SK-N-SH treated with all-trans-retinoic acid at 6 μM for 48 hours (cell line): ENCODE results near the gene OR6C2.
"Not testable (repeated sequence)": the region's sequence is repeated elsewhere in the genome, so short reads cannot be mapped to it uniquely, and the experiment has no call there.

ENCODE experiments used
- ATAC-seq: fragments of 200-7000 bp; cut with Tn5 transposase; 3 replicates; pipeline ENCODE4 v1.9.1; 2020; ENCODE audit warnings: mild to moderate bottlenecking, moderate library complexity
- ARNTL ChIP-seq: fragments of 450-650 bp; formaldehyde crosslinking; IDR thresholded peaks from 2 replicates; pipeline ENCODE4 v1.5.0; 2020; ENCODE audit warnings: low read depth, mild to moderate bottlenecking, moderate library complexity, borderline replicate concordance
- BACH2 ChIP-seq: fragments of 250-450 bp; sonication (Bioruptor Pico); IDR thresholded peaks from 2 replicates; pipeline ENCODE4 v1.9.0; 2021; ENCODE audit warnings: mild to moderate bottlenecking, borderline replicate concordance
- CSDC2 ChIP-seq: fragments of 250-450 bp; sonication (Bioruptor Pico); IDR thresholded peaks from 2 replicates; pipeline ENCODE4 v1.5.0; 2020; ENCODE audit warnings: mild to moderate bottlenecking, moderate library complexity
- ESRRG ChIP-seq: fragments of 250-450 bp; sonication (Bioruptor Pico); IDR thresholded peaks from 2 replicates; pipeline ENCODE4 v1.6.1; 2021; ENCODE audit warnings: mild to moderate bottlenecking
- GLIS3 ChIP-seq: fragments of 250-450 bp; sonication (Bioruptor Pico); IDR thresholded peaks from 2 replicates; pipeline ENCODE4 v1.5.0; 2020; ENCODE audit warnings: mild to moderate bottlenecking, moderate library complexity
- ISL1 ChIP-seq: fragments of 250-450 bp; sonication (Bioruptor Pico); IDR thresholded peaks from 2 replicates; pipeline ENCODE4 v2.1.2; 2022; ENCODE audit warnings: mild to moderate bottlenecking, moderate library complexity
- PATZ1 ChIP-seq: fragments of 250-450 bp; sonication (Bioruptor Pico); IDR thresholded peaks from 2 replicates; pipeline ENCODE4 v1.8.0; 2020; ENCODE audit warnings: mild to moderate bottlenecking, moderate library complexity, borderline replicate concordance
- PPARA ChIP-seq: fragments of 250-450 bp; sonication (Bioruptor Pico); IDR thresholded peaks from 2 replicates; pipeline ENCODE4 v1.5.0; 2020; ENCODE audit warnings: mild to moderate bottlenecking, borderline replicate concordance
- RARB ChIP-seq: fragments of 250-450 bp; sonication (Bioruptor Pico); IDR thresholded peaks from 2 replicates; pipeline ENCODE4 v1.8.0; 2021; ENCODE audit warnings: mild to moderate bottlenecking, moderate library complexity
- SNAI2 ChIP-seq: fragments of 250-450 bp; sonication (Bioruptor Pico); IDR thresholded peaks from 2 replicates; pipeline ENCODE4 v1.5.0; 2020; ENCODE audit warnings: mild to moderate bottlenecking, moderate library complexity
- TCF4 ChIP-seq: fragments of 250-450 bp; sonication (Bioruptor Pico); IDR thresholded peaks from 2 replicates; pipeline ENCODE4 v1.8.0; 2021; ENCODE audit warnings: mild to moderate bottlenecking, moderate library complexity, borderline replicate concordance
- TOX ChIP-seq: fragments of 250-450 bp; sonication (Bioruptor Pico); IDR thresholded peaks from 2 replicates; pipeline ENCODE4 v1.8.0; 2021; ENCODE audit warnings: mild to moderate bottlenecking, moderate library complexity, borderline replicate concordance
- ZC3H10 ChIP-seq: fragments of 250-450 bp; sonication (Bioruptor Pico); IDR thresholded peaks from 2 replicates; pipeline ENCODE4 v1.5.1; 2021; ENCODE audit warnings: mild to moderate bottlenecking, moderate library complexity
- ZFP30 ChIP-seq: fragments of 450-650 bp; formaldehyde crosslinking; IDR thresholded peaks from 2 replicates; pipeline ENCODE4 v1.5.0; 2022; ENCODE audit warnings: mild to moderate bottlenecking, moderate library complexity
- ZNF565 ChIP-seq: fragments of 450-650 bp; formaldehyde crosslinking; conservative IDR thresholded peaks from 2 replicates; pipeline ENCODE4 v1.5.0; 2020; ENCODE audit warnings: low read depth, mild to moderate bottlenecking, moderate library complexity
- ZNF70 ChIP-seq: fragments of 450-650 bp; formaldehyde crosslinking; IDR thresholded peaks from 2 replicates; pipeline ENCODE4 v1.5.0; 2020; ENCODE audit warnings: mild to moderate bottlenecking, moderate library complexity
- ZNF8 ChIP-seq: fragments of 450-650 bp; formaldehyde crosslinking; IDR thresholded peaks from 2 replicates; pipeline ENCODE4 v1.5.0; 2020; ENCODE audit warnings: mild to moderate bottlenecking, moderate library complexity
- TF ChIP-seq, protein P1 (sequence below): fragments of 250-450 bp; sonication (Bioruptor Pico); IDR thresholded peaks from 2 replicates; pipeline ENCODE4 v1.5.1; 2021; ENCODE audit warnings: mild to moderate bottlenecking, moderate library complexity
- TF ChIP-seq, protein P2 (sequence below): fragments of 250-450 bp; sonication (Bioruptor Pico); IDR thresholded peaks from 2 replicates; pipeline ENCODE4 v1.5.0; 2020; ENCODE audit warnings: mild to moderate bottlenecking, moderate library complexity
- TF ChIP-seq, protein P3 (sequence below): fragments of 250-450 bp; sonication (Bioruptor Pico); IDR thresholded peaks from 2 replicates; pipeline ENCODE4 v1.8.0; 2021; ENCODE audit warnings: low read depth, mild to moderate bottlenecking, moderate library complexity, borderline replicate concordance
- TF ChIP-seq, protein P4 (sequence below): fragments of 250-450 bp; sonication (Bioruptor Pico); IDR thresholded peaks from 2 replicates; pipeline ENCODE4 v1.5.1; 2020; ENCODE audit warnings: low read depth, mild to moderate bottlenecking, moderate library complexity

OR6C2 gene

DNA sequence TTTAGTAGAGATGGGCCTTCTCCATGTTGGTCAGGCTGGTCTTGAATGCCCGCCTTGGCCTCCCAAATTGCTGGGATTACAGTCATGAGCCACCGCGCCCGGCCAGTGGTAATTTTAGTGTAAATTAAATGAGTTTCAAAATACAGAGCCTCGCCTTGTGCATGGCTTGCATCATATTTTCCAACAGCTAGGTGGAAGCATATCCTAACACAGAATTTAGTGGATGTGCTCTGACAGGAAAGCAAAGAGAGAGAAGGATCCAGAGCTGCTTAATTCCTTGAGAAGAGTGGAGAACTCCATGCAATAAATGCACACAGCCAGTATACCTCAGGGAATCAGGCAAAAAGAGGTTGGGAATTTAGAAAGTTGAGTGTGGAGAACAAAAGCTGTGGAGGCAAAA is 2.5 kb downstream of the OR6C2 start:
- no peak for TF ChIP-seq ISL1
- TF ChIP-seq, protein P1, sequence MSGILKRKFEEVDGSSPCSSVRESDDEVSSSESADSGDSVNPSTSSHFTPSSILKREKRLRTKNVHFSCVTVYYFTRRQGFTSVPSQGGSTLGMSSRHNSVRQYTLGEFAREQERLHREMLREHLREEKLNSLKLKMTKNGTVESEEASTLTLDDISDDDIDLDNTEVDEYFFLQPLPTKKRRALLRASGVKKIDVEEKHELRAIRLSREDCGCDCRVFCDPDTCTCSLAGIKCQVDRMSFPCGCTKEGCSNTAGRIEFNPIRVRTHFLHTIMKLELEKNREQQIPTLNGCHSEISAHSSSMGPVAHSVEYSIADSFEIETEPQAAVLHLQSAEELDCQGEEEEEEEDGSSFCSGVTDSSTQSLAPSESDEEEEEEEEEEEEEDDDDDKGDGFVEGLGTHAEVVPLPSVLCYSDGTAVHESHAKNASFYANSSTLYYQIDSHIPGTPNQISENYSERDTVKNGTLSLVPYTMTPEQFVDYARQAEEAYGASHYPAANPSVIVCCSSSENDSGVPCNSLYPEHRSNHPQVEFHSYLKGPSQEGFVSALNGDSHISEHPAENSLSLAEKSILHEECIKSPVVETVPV (CRISPR knock-in tag) = no peak
- no peak for TF ChIP-seq BACH2 (CRISPR knock-in tag)
- TF ChIP-seq, protein P2, sequence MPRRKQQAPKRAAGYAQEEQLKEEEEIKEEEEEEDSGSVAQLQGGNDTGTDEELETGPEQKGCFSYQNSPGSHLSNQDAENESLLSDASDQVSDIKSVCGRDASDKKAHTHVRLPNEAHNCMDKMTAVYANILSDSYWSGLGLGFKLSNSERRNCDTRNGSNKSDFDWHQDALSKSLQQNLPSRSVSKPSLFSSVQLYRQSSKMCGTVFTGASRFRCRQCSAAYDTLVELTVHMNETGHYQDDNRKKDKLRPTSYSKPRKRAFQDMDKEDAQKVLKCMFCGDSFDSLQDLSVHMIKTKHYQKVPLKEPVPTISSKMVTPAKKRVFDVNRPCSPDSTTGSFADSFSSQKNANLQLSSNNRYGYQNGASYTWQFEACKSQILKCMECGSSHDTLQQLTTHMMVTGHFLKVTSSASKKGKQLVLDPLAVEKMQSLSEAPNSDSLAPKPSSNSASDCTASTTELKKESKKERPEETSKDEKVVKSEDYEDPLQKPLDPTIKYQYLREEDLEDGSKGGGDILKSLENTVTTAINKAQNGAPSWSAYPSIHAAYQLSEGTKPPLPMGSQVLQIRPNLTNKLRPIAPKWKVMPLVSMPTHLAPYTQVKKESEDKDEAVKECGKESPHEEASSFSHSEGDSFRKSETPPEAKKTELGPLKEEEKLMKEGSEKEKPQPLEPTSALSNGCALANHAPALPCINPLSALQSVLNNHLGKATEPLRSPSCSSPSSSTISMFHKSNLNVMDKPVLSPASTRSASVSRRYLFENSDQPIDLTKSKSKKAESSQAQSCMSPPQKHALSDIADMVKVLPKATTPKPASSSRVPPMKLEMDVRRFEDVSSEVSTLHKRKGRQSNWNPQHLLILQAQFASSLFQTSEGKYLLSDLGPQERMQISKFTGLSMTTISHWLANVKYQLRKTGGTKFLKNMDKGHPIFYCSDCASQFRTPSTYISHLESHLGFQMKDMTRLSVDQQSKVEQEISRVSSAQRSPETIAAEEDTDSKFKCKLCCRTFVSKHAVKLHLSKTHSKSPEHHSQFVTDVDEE (CRISPR knock-in tag) = no peak
- TF ChIP-seq, protein P3, sequence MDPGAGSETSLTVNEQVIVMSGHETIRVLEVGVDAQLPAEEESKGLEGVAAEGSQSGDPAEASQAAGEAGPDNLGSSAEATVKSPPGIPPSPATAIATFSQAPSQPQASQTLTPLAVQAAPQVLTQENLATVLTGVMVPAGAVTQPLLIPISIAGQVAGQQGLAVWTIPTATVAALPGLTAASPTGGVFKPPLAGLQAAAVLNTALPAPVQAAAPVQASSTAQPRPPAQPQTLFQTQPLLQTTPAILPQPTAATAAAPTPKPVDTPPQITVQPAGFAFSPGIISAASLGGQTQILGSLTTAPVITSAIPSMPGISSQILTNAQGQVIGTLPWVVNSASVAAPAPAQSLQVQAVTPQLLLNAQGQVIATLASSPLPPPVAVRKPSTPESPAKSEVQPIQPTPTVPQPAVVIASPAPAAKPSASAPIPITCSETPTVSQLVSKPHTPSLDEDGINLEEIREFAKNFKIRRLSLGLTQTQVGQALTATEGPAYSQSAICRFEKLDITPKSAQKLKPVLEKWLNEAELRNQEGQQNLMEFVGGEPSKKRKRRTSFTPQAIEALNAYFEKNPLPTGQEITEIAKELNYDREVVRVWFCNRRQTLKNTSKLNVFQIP (CRISPR knock-in tag) = no peak
- TF ChIP-seq ZNF70 (CRISPR knock-in tag) = no peak
- TF ChIP-seq TCF4 (CRISPR knock-in tag) = no peak
- TF ChIP-seq ZNF8 (CRISPR knock-in tag) = no peak
- TF ChIP-seq ZC3H10 (CRISPR knock-in tag) = no peak
- TF ChIP-seq ARNTL (CRISPR knock-in tag) = no peak
- TF ChIP-seq RARB = no peak
- no peak for TF ChIP-seq PPARA (CRISPR knock-in tag)
- TF ChIP-seq GLIS3 = no peak
- TF ChIP-seq, protein P4, sequence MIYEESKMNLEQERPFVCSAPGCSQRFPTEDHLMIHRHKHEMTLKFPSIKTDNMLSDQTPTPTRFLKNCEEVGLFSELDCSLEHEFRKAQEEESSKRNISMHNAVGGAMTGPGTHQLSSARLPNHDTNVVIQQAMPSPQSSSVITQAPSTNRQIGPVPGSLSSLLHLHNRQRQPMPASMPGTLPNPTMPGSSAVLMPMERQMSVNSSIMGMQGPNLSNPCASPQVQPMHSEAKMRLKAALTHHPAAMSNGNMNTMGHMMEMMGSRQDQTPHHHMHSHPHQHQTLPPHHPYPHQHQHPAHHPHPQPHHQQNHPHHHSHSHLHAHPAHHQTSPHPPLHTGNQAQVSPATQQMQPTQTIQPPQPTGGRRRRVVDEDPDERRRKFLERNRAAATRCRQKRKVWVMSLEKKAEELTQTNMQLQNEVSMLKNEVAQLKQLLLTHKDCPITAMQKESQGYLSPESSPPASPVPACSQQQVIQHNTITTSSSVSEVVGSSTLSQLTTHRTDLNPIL (CRISPR knock-in tag) = no peak
- TF ChIP-seq ZFP30 (CRISPR knock-in tag) = no peak
- no peak for TF ChIP-seq SNAI2
- no peak for ATAC-seq

DNA sequence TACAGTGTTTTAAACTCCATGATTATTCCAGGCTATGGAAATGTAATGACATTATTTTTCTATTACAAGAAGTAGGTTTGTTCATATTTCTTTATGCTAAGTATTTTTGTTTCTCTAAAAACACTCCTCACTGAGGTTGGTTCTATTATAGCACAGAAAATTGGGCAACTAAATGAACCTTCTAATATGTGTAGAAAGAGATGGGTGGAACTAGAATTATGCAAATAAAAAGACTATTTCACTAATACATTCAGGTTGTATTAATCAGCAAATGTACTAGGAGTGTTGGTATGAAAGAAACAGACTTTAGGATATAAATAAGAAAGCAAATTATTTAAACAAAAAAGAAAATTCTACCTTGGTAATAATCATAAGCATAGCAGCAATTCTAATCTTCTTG is 4.9 kb downstream of the OR6C2 start:
- ATAC-seq = no peak
- TF ChIP-seq ZNF565 (CRISPR knock-in tag) = no peak
- TF ChIP-seq PATZ1 (CRISPR knock-in tag) = no peak
- no peak for TF ChIP-seq SNAI2
- TF ChIP-seq ZC3H10 (CRISPR knock-in tag) = no peak
- no peak for TF ChIP-seq ISL1
- TF ChIP-seq CSDC2 (CRISPR knock-in tag) = no peak
- TF ChIP-seq ESRRG (CRISPR knock-in tag) = no peak
- no peak for TF ChIP-seq TOX (CRISPR knock-in tag)
- TF ChIP-seq ZFP30 (CRISPR knock-in tag) = no peak
- TF ChIP-seq, protein P1 (CRISPR knock-in tag) = no peak
- TF ChIP-seq PPARA (CRISPR knock-in tag) = no peak
- TF ChIP-seq, all 23 proteins: peak for 0

GRCh38 chr12:55464926-55465325 is 21.1 kb downstream of the OR6C2 start:
- ATAC-seq = not testable (repeated sequence)
